Muscle of leg (tissue), 16 donors: Measurements from ENCODE around the gene NPB. TPM values are rescaled to one million over a fixed set of nuclear protein-coding genes. Genes with fewer than 3 reads are reported as not detected.

Experiments
- DNase-seq: peaks from one replicate; pipeline ENCODE4 v3.0.0; 2013
- H3K27ac ChIP-seq: one replicate; pipeline ENCODE4 v1.5.1; 2013; ENCODE audit warnings: mild to moderate bottlenecking, low read length, control low read depth
- H3K27me3 ChIP-seq: one replicate; pipeline ENCODE4 v1.6.1; 2013; ENCODE audit warnings: low read length; ENCODE audit not compliant: control insufficient read depth, insufficient read depth
- H3K36me3 ChIP-seq: one replicate; pipeline ENCODE4 v1.6.1; 2013; ENCODE audit warnings: low read length; ENCODE audit not compliant: control insufficient read depth, insufficient read depth
- H3K4me1 ChIP-seq: one replicate; pipeline ENCODE4 v1.6.1; 2013; ENCODE audit warnings: low read length; ENCODE audit not compliant: control insufficient read depth, insufficient read depth
- H3K4me3 ChIP-seq: one replicate; pipeline ENCODE4 v1.5.1; 2013; ENCODE audit warnings: low read length, control low read depth
- H3K9me3 ChIP-seq: replicated peaks from 2 replicates; pipeline ENCODE4 v1.6.1; 2013; ENCODE audit warnings: low read depth, low read length; ENCODE audit not compliant: control insufficient read depth
- WGBS: methylation state at CpG from one replicate; pipeline ENCODE4 v1.1.5; 2013; ENCODE audit warnings: missing lambda C conversion rate; ENCODE audit not compliant: insufficient coverage; 5-methylcytosine and 5-hydroxymethylcytosine counted together
- long read RNA-seq, 11 donors: transcript quantifications; one replicate each; lab custom pipeline, GENCODE V29; 2026
- polyA plus RNA-seq, 8 donors: library from polyadenylated mRNA; unstranded; fragments of 120-200 nt; gene quantifications; one replicate each; pipeline versions ENCODE4 v1.2.1 to v1.2.3, GENCODE V29; 2013; ENCODE audit warnings: inconsistent platforms in 1 of 8, low replicate concordance in 1 of 8; ENCODE audit not compliant: insufficient read length in 8 of 8, insufficient read depth in 1 of 8
- total RNA-seq: library from RNA; stranded (reverse); fragments of 120-200 nt; gene quantifications from one replicate; pipeline ENCODE4 v1.2.4, GENCODE V29; 2013

The NPB gene
- 2.0 TPM for total RNA-seq
- under 1 TPM; 0.22 to 0.82 (median 0.66) TPM for polyA plus RNA-seq
- long read RNA-seq, donor 1, partial matches to known transcripts: 0 of 1 reads
- long read RNA-seq, donor 1, other reads (novel, unspliced or antisense): 0 of 1 reads
- long read RNA-seq, donor 2, partial matches to known transcripts: 0 of 1 reads
- long read RNA-seq, donor 2, other reads (novel, unspliced or antisense): 0 of 1 reads
- long read RNA-seq, donor 3, partial matches to known transcripts: 0 of 1 reads
- long read RNA-seq, donor 3, other reads (novel, unspliced or antisense): 0 of 1 reads
- long read RNA-seq, donor 4: 0 reads
- long read RNA-seq, donor 5, transcript NPB-201 (2 exons, 704 nt): major isoform, 5 of 7 reads
- long read RNA-seq, donor 5, partial matches to known transcripts: 0 of 7 reads
- long read RNA-seq, donor 5, other reads (novel, unspliced or antisense): 0 of 7 reads
- long read RNA-seq, donor 6, partial matches to known transcripts: 0 of 4 reads
- long read RNA-seq, donor 6, other reads (novel, unspliced or antisense): 0 of 4 reads
- long read RNA-seq, donor 7, partial matches to known transcripts: 0 of 2 reads
- long read RNA-seq, donor 7, other reads (novel, unspliced or antisense): 0 of 2 reads
- long read RNA-seq, donor 8, partial matches to known transcripts: 0 of 5 reads
- long read RNA-seq, donor 8, other reads (novel, unspliced or antisense): 0 of 5 reads
- long read RNA-seq, donor 9, partial matches to known transcripts: 0 of 5 reads
- long read RNA-seq, donor 9, other reads (novel, unspliced or antisense): 0 of 5 reads
- long read RNA-seq, donor 10, partial matches to known transcripts: 0 of 3 reads
- long read RNA-seq, donor 10, other reads (novel, unspliced or antisense): 0 of 3 reads
- long read RNA-seq, donor 11, partial matches to known transcripts: 0 of 2 reads
- long read RNA-seq, donor 11, other reads (novel, unspliced or antisense): 0 of 2 reads

DNA sequence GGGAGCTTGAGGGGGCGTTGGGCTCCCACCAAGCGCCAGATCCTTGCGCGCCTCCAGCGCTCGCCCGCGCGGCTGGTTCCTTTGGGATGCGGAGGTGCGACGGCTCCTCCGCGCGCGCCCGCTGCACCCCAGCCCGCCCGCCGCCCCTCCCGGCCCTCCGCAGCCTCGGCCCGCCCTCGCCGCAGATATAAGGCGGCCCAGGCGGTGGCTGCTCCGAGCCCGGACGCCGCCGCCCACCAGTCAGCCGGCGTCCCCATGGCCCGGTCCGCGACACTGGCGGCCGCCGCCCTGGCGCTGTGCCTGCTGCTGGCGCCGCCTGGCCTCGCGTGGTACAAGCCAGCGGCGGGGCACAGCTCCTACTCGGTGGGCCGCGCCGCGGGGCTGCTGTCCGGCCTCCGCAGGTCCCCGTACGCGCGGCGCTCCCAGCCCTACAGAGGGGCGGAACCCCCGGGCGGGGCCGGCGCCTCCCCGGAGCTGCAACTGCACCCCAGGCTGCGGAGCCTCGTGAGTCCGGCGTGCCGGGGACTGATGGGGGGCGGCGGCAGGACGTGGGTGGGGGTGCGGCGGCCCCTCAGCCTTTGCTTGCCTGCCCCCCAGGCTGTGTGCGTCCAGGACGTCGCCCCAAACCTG lies at the start of gene NPB:
Gene NPB (plus strand): TSS at position 216 of the 630 bp plus-strand sequence. CDS start 40 bp downstream, at position 256.
- 2% methylated on average over 77 of the region's 79 CpGs for WGBS

DNA sequence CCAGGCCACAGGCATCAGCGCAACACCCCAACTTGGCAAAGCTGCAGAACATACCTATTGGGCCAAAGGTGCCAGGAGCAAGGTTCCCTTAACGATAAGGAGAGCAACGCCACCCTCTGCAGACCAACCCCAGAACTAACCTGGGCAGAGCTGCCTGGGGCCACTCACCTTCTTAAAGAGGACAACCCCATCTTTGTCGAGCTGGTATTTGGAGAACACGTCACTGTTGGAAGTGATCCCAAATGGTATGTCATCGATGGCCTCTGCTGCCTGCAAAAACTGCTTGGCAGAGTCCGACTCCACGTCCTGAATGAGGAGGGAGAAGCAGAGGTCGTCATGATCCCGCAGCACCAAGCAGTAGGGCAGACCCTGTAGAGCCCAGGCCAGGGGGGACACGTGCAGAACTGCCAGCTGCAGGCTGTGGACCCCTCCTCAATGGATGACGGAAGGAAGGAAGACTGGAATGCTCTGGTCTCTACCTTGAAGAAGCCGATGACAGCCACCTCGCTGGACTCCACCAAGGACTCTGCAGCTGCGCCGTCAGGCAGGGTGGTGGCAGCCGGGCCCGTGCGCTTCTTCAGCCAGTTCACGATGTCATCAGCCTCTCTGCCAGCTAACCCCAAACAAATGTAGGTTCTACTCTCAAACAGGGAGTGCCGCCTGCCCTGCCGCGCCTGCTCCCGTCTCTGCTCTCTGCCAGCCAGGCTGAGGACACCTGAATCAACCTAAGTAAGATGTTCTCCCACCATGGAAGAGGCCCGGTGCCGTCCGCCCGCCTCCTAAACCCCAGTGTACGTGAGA lies 46.9 kb upstream of the NPB start:
- no peak for DNase-seq
- no peaks in the 10 kb centered on the region for H3K27me3 ChIP-seq
- WGBS: 82% methylated on average over 23 of the region's 29 CpGs
- no peak overlapping the region for H3K4me3 ChIP-seq
- no peak overlapping the region for H3K27ac ChIP-seq
- H3K4me1 ChIP-seq: peaks cover 24% of the 10 kb centered on the region
- no peaks in the 10 kb centered on the region for H3K9me3 ChIP-seq
- peaks cover 86% of the 10 kb centered on the region for H3K36me3 ChIP-seq

More for the DNA sequence above, at the start of gene NPB:
- H3K4me3 ChIP-seq: peak within 1 kb of the TSS; percentile 17
- H3K27ac ChIP-seq: no peak within 1 kb of the TSS
- peaks cover 16% of the 10 kb centered on the region for H3K27me3 ChIP-seq
- H3K9me3 ChIP-seq: no peaks in the 10 kb centered on the region
- H3K4me1 ChIP-seq: peaks cover 11% of the 10 kb centered on the region
- H3K36me3 ChIP-seq: peaks cover 66% of the 10 kb centered on the region
- DNase-seq: no peak

DNA sequence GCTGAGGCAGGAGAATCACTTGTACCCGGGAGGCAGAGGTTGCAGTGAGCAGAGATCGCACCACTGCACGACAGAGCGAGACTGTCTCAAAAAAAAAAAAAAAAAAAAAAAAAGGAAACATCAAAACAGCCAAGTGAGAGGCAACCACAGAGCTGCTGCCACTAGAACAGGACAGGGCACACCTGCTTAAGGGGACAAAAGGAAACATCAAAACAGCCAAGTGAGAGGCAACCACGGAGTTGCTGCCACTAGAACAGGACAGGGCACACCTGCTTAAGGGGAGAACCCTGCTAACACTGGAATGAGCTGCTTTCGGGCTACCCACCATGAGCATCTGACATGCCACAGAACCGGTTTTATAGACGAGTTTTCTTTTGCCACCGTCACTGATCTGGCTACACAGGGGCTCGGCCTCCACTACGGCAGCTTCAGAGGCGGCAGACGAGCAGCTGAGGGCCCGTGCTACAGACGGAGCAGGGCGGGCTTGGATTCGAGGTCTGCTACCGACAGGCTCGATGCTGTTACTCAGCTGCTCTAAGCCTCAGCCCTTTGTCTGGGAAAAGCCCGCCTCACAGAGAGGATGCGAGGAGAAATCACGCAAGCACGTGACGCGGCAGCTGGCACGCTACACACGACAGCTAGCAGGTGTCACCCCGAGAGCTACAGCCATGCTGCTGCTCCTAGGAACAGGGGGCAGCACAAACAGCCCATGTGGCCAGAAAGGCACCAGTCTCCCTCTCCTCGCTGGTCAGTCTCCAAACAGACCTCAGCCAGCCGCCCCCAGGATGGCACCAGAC lies 43.7 kb upstream of the NPB start:
- Histone ChIP-seq H3K36me3 (peaks cover 64% of the 10 kb centered on the region), H3K4me1 (peaks cover 41% of the 10 kb centered on the region), H3K27me3 (no peaks in the 10 kb centered on the region), H3K9me3 (no peaks in the 10 kb centered on the region), H3K27ac (peak overlapping the region; percentile 88), H3K4me3 (peak overlapping the region; percentile 66)
- 77% methylated on average over 26 of the region's 30 CpGs for WGBS
- DNase-seq: peak; percentile 39

- WGBS: 62% methylated on average over 20 of the region's 23 CpGs
- H3K27ac ChIP-seq: peak overlapping the region; percentile 88
- H3K9me3 ChIP-seq: no peaks in the 10 kb centered on the region
- no peak for DNase-seq
- no peaks in the 10 kb centered on the region for H3K27me3 ChIP-seq
- H3K4me3 ChIP-seq: peak overlapping the region; percentile 66
- peaks cover 64% of the 10 kb centered on the region for H3K36me3 ChIP-seq
- peaks cover 41% of the 10 kb centered on the region for H3K4me1 ChIP-seq
Measured at GRCh38 chr17:81858967-81859905, 42.8 kb upstream of the NPB start.

DNA sequence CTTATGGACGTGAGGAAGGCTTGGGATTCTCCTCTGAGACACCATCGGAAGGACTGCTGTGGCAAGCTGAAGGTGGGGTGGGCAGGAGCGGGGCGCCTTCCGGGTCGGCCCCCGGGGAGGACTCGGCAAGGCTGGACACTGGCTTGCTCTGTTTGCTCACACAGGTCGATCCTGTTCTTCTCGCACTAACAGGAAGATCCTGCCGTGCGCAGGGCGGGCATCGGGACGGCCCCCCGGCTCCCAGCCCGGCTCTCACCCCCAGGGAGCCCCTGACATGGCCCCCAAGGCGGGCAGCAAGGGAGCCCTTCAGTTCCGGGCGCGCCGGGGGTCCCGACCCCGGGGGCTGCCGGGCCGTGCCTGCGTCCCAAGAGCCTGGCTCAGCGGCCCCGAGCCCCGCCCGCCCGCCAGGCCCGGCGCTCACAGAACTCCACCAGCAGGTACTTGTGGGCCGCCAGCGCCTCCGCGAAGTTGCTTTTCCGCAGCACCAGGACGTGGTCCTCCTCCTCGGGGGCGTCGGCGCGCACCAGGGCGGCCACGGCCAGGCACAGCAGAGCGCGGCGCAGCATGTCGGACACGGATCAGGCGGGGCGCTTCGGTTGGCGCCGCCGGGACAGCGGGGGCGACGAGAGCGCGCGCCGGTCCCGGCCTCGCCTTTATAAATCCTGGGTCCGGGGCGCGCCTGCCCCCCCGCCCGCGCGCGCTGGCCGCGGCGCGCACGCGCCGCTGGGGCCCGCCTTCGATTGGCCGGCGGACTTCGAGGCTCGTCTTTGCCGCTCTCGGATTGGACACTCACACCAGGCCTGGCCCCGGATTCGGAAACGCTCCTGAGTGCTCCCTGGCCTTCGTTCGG lies 41.9 kb upstream of the NPB start, which contains the start of gene P4HB:
Gene P4HB (minus strand): TSS at position 630 of the 850 bp plus-strand sequence. CDS start 64 bp downstream, at position 566.
- peak; percentile 31 for DNase-seq
- H3K4me1 ChIP-seq: peaks cover 41% of the 10 kb centered on the region
- H3K9me3 ChIP-seq: no peaks in the 10 kb centered on the region
- H3K36me3 ChIP-seq: peaks cover 60% of the 10 kb centered on the region
- H3K4me3 ChIP-seq: peak within 1 kb of the TSS; percentile 78
- peak within 1 kb of the TSS; percentile 98 for H3K27ac ChIP-seq
- H3K27me3 ChIP-seq: no peaks in the 10 kb centered on the region
- WGBS: under 1% methylated on average over 95 of the region's 95 CpGs

- under 1% methylated on average over 74 of the region's 74 CpGs for WGBS
- peak overlapping the region; percentile 78 for H3K4me3 ChIP-seq
- H3K27ac ChIP-seq: peak overlapping the region; percentile 98
- DNase-seq: peak; percentile 100
- no peaks in the 10 kb centered on the region for H3K27me3 ChIP-seq
- no peaks in the 10 kb centered on the region for H3K9me3 ChIP-seq
- H3K4me1 ChIP-seq: peaks cover 46% of the 10 kb centered on the region
- H3K36me3 ChIP-seq: peaks cover 60% of the 10 kb centered on the region
Measured at GRCh38 chr17:81860756-81861568, 41.1 kb upstream of the NPB start.

- no peak overlapping the region for H3K4me3 ChIP-seq
- peaks cover 60% of the 10 kb centered on the region for H3K36me3 ChIP-seq
- H3K27me3 ChIP-seq: no peaks in the 10 kb centered on the region
- no peak for DNase-seq
- H3K27ac ChIP-seq: no peak overlapping the region
- no peaks in the 10 kb centered on the region for H3K9me3 ChIP-seq
- 76% methylated on average over 4 of the region's 6 CpGs for WGBS
- peaks cover 59% of the 10 kb centered on the region for H3K4me1 ChIP-seq
Measured at GRCh38 chr17:81863123-81863675, 38.8 kb upstream of the NPB start.
